Fibroblast of skin of abdomen (primary cell): ENCODE data around the gene ACSF3.
"Not testable (repeated sequence)": the region's sequence is repeated elsewhere in the genome, so short reads cannot be mapped to it uniquely, and the experiment has no call there.

Experiments used
- DNase-seq: peaks from one replicate; pipeline ENCODE4 v3.0.0-alpha.2; 2013

ACSF3 gene

DNA sequence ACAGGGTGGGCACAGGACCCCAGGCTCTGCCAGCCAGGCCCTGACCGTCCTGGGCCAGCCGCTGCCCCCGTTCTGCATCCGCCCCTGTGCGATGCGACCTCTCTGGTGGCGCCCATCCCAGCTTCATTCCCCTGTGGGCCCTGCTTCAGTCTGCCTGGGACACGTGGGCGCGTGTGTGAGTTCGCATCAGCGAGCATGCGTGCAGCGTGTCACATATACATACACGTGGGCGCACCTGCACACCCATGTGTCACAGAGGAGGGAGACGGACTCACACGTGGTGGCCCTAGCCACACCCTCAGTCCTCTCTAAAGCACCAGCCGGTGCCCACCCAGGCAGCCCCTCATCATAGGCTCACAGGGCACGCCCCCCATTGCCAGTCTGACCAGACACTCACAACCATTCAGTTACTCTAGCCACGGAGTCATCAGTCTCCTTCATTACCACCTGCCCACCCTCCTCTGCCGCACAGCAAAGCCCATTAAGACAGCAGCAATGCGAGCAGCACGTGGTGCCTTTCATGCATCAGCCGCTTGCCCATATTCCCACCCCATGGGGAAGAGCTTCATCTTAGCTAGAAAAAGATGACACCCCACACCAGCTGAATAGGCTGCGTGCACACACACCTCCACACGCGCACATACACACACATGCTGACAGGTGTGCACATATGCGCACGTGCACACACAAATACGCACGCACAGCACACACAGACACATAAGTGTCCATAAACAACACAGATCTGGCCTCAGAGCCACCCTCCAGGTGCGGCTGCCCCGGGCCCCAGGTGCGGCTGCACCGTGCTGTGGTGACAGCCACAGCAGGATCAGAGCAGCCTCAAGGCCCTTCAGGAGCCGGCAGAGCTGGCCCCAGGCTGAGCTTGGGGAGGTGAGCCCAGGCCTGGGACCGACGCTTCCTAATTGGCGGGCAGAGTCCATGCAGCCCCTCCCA lies 68.4 kb downstream of the ACSF3 start:
- DNase-seq, result no peak

DNA sequence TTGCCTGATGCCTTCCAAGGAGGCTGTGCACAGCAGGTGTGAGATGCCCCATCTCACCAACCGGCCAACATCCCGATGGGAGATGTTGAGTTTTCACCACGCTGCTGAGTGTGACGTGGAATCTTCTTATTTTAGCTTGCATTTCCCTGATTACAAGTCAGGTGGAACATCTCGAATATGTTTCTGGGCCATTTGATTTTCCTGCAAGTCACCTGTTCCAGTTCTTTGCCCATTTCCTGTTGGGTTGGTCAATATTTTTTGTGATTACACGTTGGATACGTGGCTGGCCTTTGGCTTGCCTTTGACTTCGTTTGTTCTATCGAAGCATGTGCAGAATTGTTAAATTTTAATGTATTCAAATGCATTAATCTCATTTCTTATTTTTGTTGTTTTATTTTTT lies 69.6 kb downstream of the ACSF3 start:
- no peak for DNase-seq

DNA sequence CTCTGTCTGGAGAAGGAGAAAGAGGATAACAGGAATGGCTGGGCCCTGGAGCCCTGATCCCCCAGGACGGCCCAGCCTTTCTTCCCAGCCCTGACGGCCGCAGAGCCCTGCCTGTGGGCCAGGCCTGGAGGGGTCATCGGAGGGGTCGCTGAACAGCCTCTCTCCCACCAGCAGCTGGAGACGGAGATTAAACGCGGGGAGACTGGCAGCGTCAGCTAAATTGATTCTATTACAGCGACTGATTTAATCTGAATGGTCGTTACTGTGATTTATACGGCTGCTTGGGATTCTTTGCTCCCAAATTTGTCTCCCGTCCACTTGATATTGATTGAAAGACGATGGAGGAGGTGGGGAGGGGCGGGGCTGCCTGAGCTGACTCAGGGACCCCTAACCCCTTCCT lies 70.8 kb downstream of the ACSF3 start:
- DNase-seq, result no peak

DNA sequence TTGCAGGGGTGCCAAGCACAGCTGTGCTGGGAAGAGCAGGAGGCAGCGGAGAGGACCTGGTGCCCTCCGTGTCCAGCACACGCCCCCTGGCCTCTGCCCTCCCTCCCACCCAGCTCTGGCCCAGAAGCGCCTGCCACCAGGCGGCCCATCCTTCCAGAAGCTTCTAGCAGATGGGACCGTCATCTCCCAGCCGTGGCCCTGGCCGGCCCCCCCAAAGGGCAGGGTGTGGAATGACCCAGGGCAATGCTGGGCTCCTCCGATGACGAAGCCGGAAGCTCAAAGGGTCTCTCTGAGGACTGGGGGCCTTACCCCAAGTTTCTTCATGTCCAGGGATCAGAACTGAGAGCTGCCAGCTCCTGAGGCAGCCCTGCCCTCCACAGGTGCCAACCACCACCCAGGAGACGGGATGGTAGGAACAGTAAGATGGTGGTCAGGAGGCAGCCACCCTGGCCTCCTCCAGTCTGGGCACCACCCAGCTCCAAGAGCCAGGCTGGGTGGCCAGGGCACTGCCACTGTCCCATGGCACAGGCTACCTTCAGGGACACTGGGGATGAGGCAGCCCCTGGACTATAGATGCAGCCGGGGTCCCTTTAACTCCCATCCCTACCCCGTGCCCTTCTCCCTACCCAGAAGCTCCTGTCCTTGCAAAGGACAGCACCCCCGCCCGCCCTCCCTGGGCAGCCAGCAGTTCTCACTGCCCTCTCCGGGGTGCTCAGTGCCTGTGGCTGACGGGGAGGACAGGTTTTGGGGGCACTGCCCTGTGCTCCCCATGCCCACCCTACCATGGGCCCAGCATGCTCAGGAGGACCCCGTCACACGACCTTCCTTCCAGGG lies 71.4 kb downstream of the ACSF3 start:
- no peak for DNase-seq

DNA sequence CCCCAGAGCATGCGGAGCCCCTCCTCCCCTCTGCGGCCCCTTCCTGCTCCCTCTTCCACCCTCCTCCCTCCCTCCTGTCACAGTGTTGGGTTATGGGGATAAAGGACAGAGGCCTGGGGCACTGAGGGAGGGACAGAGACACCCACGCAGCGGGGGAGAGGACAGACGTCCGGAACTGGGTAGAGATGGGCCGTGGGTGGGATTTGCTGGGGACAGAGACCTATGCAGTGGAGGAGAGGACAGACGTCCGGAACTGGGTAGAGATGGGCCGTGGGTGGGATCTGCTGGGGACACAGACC lies 72.0 kb downstream of the ACSF3 start:
- DNase-seq, result not testable (repeated sequence)

DNA sequence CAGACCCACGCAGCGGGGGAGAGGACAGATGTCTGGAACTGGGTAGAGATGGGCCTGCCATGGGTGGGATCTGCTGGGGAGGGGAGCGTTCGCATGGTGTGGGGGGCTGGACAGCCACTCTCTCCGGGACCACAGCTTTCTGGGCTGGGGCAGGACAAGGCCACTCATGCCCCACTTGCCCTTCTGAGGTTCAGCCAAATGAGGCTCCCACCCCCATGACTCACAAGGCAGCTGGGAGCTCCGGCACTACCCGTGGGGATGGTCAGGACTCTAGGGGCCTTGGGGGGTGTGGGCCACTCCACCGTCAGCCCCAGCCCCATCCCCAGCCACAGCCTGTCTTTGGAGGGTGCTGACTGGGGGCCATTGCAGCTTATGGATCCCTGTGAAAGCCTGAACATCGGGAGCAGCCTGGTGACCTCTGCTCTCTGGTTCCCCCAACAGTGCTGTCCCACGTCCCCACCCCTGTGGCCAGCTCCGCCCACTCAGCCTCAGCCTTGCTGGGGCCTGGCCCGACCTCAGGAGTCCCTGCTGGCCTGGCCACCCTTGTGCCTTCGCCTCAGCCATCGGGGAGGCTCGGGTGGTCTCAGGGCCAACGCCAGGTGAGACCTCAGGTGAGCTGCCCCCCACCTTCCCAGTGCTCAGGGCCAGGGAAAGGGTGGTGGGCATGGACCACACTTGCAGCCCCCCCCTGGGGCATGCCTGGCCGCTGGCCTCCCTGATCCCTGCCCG lies 73.2 kb downstream of the ACSF3 start:
- DNase-seq, result no peak

DNA sequence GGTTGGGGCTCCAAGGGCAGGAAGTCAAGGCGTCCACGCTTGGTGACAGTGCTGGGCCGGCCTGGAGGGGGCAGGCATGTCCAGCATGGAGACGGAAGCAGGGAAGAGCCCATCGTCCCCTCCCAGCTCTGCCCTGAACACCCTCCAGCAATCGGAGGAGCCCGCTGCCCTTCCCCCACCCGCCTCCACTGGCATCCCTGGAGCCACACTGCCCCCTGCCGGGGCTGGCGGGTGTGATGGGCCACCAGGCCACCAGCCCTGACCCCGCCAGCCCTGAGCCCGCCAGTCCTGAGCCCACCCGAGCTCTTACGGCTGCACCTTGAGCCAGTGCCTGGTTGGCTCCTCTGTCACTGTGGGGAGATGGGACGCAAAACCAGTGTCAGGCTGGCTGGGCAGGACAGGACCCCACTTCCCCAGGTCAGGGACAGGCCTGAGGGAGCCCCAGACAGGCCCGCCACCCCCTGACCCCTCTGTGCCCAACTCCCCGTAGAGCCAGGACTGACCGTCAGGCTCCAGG lies 73.8 kb downstream of the ACSF3 start:
- DNase-seq, result peak; percentile 59

DNA sequence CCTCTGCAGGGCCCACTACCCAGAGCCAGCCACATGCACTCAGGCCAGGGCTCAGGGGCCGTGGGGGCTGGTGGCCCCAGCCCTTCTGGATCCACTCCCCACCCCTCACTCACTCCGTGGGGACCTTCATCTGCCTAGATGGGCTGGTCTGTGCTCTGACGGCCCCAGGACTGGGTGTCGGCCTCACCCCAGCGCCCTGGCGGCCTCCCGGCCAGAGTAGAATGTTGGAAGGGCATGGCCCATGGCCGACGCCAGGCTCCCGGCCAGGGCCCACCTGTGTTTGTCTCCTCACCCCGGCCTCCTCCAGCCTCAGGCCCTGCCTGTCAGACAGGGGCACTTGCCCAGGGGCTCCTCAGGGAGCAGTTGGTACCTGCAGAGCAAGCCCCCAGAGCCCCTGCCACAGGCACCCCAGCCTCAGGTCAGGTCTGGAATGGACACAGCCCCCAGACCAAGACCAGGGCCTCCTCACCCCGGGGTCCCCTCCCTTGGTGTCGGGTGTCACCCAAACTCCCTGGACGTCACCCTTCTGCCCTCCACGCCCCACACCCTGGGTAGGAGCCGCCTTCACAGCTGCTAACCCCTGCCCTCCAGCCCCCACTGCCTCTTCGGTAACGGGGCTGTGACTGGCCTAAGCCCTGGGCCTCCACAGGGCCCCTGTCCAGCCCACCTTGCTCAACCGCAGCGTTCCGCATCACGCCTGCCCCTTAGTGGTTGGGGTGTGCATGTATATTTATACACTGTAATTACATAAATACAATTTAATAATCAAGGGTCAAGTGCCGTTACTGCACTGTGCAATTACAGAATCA lies 74.9 kb downstream of the ACSF3 start:
- DNase-seq, result no peak

DNA sequence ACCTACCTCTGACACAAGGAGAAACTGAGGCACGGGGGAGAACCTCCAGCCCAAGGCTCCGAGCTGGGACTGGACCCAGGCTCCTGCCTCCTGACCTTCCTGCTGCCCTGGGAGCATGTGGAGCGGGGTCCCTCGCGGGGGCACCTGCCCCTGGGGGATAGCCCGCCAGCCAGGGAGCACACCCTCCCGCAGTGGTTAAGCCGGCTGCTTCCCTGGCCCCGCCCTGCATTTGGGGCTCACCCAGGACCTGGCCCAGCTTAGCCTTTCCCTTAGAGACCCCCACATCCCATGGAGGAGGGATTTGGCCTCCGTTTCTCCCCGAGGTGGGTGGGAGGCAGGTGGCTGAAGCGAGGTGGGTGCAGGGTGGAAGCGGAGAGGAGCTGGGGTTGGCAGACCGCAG lies 76.1 kb downstream of the ACSF3 start:
- DNase-seq, result no peak

DNA sequence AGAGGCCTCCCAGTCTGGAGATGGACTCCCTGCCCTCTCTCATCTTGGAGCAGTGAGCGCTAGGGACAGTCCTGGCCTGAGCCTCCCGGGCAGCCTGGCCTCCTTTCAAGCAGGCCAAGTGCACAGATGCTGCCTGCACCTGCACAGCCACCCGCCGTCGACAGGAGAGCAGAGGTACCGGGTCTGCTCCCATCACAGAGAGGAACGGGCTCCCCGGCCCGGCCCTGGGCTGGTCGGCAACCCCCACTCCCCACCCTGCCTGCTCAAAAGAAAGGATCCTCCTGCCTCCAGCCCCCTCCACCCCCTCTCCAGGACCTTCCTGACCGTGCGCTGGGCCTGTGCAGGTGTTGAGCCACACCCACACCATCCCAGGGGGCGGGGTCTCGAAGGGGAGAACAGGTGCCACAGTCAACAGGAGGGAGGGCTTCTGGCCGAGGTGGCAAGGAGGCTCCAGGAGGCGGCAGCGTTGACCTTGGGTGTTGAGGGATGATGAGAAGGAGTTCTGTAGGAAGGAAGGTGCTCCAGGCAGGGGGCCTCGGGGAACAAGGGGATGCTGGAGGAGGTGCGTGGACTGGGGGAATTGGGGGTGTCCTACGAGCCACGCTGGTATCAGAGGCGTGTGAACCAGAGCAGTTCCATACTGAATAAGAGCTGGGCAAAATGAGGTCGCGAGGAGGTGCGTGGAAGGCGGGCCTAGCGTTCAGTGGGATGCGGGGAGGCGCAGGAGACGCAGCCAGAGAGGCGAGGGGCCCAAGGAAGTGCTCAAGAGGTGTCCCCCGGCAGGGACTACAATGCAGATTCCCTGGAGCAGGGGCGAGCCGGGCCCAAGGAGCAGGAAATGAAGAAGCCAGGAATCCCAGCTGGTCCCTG lies 76.9 kb downstream of the ACSF3 start:
- DNase-seq, result no peak

DNA sequence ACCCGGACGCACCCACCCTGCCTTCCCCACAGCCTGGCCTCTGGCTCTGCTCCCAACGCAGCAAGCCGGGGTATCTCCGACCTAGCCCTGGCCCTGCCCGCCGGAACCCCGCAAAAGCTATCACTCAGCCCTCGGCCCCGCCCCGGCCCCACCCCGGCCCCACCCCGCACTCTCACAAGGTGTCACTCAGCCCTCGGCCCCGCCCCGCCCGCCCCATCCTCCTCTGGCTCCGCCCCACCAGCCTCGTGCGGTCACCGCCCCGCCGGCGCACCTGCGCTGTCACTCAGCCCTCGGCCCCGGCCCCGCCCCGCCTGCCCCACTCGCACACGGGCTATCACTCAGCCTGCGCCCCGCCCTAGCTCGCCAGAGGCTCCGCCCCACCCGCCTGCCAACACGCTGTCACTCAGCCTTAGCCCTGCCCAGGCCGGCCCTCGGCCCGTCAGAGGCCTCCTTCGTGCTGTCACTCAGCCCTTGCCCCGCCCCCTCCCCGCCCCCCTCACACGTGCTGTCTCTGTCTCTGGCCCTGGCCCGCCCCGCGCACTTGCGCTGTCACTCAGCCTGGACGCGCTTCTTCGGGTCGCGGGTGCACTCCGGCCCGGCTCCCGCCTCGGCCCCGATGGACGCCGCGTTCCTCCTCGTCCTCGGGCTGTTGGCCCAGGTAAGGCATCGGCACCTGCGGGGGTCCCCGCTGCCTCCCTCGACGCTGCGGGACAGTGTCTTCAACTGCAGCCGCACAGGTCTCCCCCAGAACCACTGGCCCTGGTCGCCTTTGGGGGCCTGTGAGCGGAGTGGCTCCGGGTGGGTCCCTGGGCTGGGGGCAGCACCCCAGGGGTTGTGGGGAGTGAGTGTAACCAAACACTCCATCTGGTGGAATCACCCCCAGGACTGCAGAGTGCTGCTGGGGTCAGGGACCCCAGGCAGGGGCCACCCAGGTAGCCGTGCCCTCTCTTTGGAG lies 77.8 kb downstream of the ACSF3 start, which contains the start of gene CDH15:
Gene CDH15 (plus strand): TSS at position 533 of the 955 bp plus-strand sequence. CDS start 84 bp downstream, at position 617.
- peak; percentile 71 for DNase-seq

DNA sequence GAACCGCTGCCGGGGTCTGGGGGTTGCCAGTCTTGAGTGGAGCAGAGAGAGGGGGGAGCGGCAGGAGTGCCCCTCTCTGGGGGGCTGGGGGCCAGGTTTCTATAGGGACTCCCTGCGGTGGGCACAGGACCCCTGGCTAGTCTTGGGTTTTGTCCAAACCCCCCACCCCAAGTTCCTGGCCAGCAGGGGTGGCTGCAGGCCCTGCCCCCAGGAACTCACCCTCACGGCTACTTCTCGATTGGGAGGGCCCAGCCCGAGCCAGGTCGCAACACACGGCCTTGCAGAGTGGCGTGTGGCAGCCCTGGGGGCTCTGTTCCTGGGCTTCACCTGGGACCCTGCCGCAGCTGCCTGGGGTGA lies 78.5 kb downstream of the ACSF3 start:
- no peak for DNase-seq

DNA sequence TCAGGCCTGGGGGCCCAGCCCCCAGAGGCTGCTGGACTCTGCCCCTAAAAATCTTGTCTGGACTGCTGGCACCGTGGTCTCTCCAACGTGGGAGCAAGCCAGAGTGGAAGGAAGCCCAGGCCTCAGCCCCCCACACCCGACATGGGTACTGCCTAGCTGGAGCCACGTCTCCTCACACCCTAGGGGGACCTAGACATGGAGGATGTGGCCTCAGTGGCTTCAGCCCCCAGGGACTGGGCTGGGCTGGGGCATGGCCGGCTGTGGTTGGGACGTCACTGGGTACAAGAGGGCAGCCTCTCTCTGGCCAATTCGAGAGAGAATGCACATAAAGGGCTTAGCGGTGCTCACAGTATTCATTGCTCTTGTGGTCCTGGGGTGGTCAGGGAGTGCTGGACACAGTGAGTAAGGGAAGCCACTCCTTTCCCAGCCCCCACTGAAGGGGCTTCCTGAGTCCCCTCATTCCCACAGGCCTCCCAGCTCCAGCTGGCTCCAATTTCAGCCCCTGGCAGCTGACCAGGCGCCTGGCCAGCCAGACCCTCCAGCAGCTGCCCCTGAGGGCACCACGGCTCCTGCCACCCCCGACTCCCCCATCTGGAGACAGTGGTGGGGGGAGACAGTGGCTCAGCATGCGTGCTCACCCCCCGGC lies 79.0 kb downstream of the ACSF3 start:
- DNase-seq, result no peak

DNA sequence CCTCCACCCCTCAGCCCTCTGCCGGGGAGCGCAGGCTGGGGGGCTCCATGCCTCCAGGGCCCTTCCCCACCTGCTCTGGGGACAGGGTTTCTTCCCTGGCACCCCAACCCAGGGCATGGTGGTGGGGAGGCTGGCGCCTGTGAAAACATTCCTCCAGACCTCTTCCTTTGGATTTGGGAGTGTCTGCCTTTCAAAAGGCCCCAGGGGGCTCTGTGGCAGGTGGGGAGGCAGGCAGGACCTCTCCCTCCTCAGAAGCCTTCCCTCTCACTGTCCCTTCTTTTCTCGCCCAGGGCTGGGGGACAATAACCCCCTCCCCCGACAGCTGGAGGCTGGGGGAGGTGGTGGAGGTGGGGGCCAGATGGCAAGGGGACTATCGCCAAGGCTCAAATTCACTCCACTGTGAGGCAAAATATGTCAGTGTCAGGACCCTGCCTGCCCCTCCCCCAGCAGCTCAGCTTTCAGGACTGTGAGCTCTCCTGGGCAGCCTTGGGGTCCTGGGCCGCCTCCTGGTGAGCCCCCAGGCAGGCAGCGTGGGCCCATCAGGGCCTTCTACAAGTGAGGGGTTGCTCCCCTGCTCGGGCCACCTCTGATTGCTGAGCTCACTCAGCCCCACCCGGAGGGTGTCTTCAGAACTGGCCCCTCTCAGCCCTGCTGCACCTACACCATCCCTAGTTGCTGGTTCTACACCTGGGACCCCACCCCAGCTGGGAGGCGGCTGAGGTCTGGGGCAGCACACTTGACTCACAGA lies 79.7 kb downstream of the ACSF3 start:
- no peak for DNase-seq

DNA sequence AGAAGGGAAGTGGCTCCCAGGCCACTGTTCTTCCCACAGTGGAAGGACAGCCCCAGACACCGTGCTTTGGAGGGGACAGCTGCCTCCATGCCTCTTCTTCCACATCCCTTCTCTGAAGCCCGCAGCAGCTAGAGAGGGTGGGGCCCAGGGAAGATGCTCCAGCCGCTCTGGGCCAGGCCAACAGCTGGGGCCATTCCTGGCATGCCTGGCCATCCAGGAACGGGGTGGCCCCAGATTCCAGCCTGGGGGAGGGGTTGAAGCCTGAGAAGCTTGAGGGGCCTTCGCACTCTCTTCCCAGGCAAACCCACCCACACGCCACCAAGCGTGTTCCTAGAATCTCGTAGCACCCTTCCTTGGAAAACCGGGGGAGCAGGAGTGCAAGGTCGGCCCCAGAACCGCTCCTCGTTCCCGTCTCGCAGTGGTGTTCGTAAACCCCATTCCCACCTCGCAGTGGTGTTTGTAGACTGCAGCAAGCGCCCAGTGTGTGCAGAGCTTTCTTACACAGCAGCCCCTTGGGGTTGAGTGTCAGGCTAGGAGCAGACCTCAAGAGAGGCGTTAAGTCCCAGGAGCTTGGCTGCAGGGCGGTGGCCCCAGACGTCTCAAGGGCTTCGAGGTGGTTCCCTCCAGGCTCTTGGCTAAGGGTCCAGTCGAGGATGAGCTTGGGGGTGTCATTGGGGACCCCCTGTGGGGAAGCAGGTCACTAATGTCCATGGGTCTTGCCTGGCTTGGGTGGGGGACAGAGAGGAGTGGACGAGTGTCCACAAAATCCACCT lies 80.6 kb downstream of the ACSF3 start:
- DNase-seq, result no peak

DNA sequence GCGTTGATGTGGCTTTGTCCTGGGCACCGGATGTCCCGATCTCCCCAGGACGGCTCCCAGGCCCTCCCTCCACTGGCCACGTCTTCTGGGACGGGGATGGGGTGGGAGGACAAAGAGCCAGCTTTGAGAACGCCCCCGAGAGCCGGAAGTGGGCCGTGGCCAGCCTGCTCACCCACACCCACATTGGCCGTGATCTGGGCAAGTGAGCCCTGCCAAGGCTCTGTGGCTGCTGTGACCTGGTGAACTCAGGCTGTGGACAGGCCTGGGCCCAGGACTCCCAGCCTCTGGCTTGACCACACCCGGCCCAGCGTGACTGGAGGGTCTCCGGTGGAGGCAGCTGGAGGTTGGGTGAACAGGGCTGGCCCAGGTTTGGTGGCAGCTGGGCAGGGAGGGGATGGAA lies 81.2 kb downstream of the ACSF3 start:
- no peak for DNase-seq

DNA sequence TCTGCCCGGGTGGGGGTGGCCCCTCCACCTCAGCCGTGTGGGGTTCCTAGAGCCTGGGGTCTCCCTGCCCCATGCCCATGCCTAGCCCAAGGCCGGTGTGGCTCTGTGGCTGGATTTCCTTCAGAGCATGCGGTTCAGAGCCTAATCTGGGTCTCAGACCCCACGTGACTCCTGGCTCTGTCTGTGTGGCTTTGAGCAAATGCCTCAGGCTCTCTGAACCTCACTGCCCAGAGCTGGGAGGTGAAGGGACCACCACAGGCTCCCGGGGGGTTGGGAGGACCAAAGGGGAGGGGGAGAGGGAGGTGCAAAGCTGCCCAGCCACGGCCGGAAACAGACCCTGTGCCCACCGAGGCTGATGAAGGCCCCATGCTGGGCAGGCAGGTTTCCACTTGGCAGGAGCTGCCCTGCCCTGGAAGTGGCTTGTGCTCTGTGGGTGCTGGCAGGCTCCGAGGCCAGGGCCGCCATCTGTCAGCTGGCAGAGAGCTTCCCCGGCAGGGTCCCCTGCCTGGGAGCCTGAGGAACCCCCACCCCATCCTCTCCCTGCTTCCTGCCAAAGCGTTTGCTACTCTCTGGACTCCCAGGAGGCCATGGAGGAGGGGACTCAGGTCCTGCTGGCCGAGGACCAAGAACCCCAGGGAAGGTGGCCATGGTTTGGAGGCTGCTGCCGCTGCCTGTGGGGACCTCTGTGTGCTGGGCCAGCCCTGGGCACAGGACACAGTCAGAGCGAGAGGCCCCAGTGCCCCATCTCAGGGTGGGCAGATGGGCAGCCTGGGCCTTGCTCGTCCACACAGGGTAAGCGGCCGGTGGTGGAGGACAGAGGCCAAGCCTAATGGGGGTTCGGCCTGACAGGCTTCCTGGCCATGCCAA lies 81.9 kb downstream of the ACSF3 start:
- DNase-seq, result no peak
